NB4 (cell line): ENCODE measurements around the gene SRSF3.
A peak's percentile ranks its signal among the peaks of the same experiment; 100 is the strongest.
"Not testable (repeated sequence)": the region's sequence is repeated elsewhere in the genome, so short reads cannot be mapped to it uniquely, and the experiment has no call there.

Experiments
- DNase-seq: peaks from one replicate; pipeline ENCODE4 v3.0.0; 2010; ENCODE audit warnings: low read depth
- H3K4me3 ChIP-seq: one replicate; pipeline ENCODE4 v1.5.1; 2011; ENCODE audit warnings: mild to moderate bottlenecking, low read depth, low read length, moderate library complexity
- MYC ChIP-seq: IDR thresholded peaks from 2 replicates; pipeline ENCODE4 v1.6.1; 2011; ENCODE audit warnings: low read depth, low read length
- POLR2A ChIP-seq: IDR thresholded peaks from 2 replicates; pipeline ENCODE4 v1.6.1; 2011; ENCODE audit warnings: mild to moderate bottlenecking; ENCODE audit not compliant: insufficient read length; ENCODE audit errors: extremely low read depth
- TF ChIP-seq, protein P1 (sequence below): IDR thresholded peaks from one replicate; pipeline ENCODE4 v1.5.1; 2012; ENCODE audit warnings: low read depth, low read length
- TF ChIP-seq, protein P2 (sequence below): IDR thresholded peaks from 2 replicates; pipeline ENCODE4 v1.6.1; 2011; ENCODE audit warnings: low read depth, low read length

Gene SRSF3

DNA sequence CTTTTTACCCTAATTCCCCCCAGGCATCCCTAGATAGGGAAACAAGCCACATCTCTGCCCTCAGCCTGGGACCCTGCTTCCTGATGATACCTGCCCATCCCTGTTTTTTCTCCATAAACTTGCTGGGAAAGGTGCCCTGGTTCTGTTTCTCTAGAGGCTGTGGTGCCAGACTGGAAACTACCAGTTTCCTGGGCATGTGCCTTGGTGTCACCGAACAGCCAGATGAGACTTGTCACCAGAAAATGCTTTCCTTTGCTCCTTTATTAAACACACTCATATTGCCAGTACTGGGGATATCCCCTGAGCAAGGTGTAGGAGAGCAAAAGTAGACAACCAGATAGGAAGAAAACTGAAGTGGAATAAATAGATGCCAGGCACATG lies 16.8 kb downstream of the SRSF3 start:
- TF ChIP-seq, protein P1, sequence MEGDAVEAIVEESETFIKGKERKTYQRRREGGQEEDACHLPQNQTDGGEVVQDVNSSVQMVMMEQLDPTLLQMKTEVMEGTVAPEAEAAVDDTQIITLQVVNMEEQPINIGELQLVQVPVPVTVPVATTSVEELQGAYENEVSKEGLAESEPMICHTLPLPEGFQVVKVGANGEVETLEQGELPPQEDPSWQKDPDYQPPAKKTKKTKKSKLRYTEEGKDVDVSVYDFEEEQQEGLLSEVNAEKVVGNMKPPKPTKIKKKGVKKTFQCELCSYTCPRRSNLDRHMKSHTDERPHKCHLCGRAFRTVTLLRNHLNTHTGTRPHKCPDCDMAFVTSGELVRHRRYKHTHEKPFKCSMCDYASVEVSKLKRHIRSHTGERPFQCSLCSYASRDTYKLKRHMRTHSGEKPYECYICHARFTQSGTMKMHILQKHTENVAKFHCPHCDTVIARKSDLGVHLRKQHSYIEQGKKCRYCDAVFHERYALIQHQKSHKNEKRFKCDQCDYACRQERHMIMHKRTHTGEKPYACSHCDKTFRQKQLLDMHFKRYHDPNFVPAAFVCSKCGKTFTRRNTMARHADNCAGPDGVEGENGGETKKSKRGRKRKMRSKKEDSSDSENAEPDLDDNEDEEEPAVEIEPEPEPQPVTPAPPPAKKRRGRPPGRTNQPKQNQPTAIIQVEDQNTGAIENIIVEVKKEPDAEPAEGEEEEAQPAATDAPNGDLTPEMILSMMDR: no peak
- TF ChIP-seq MYC: no peak
- TF ChIP-seq, protein P2, sequence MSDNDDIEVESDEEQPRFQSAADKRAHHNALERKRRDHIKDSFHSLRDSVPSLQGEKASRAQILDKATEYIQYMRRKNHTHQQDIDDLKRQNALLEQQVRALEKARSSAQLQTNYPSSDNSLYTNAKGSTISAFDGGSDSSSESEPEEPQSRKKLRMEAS: no peak
- TF ChIP-seq POLR2A: no peak
- DNase-seq: no peak
- H3K4me3 ChIP-seq: no peak overlapping the region

DNA sequence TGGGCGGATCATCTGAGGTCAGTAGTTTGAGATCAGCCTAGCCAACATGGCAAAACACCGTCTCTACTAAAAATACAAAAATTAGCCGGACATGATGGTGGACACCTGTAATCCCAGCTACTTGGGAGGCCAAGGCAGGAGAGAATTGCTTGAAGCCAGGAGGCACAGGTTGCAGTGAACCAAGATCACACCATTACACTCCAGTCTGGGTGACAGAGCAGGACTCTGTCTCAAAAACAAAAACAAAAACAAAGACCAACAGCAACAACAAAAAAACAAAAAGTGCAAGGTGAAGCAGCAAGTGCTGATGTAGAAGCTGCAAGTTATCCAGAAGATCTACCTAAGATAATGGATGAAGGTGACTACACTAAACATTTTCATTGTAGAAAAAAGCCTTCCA lies 17.5 kb downstream of the SRSF3 start:
- not testable (repeated sequence) for DNase-seq, H3K4me3 ChIP-seq

DNA sequence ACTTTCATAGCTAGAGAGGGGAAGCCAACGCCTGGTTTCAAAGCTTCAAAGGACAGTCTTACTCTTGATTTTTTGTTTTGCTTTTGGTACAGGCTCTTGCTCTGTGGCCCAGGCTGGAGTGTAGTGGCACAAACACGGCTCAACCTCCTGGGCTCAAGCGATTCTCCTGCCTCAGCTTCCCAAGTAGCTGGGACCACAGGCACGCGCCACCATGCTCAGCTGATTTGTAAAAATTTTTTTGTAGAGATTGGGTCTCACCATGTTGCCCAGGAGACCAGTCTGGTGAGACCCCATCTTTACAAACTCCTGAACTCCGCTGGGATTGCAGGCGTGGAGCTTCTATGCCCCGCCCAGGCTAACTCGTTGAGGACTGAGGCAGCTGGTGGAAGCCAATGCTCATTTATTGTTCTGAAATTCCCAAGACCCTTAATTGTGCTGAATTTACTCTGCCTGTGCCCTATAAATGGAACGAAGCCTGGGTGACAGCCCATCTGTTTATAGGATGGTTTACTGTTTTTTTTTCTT lies 18.0 kb downstream of the SRSF3 start:
- TF ChIP-seq, protein P1: no peak
- TF ChIP-seq POLR2A (no peak), MYC (no peak)
- TF ChIP-seq, protein P2: no peak
- H3K4me3 ChIP-seq: no peak overlapping the region
- DNase-seq: no peak

DNA sequence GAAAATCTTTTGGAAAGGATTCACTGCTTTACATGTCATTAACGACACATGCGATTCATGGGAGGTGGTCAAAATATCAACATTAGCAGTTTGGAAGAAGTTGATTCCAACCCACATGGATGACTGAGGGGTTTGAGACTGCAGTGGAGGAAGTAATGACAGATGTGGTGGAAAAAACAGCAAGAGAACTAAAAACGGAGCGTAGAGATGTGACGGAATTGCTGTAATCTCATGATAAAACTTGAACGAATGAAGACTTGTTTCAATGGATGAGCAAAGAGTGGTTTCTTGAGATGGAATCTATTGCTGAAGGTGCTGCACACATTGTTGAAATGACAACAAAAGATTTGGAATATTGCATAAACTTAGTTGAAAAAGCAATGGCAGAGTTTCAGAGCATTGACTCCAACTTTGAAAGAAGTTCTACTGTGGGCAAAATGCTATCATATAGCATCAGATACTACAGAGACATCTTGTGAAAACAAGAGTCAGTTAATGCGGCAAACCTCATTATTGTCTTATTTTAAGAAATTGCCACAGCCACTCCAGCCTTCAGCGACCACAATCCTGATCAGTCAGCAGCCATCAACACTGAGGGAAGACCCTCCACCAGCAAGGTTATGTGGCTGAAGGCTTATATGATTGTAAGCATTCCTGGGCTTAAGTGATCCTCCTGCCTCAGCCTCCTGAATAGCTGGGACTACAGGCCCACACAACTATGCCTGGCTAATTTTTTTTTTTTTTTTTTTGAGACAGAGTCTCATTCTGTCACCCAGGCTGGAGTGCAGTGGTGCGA lies 19.2 kb downstream of the SRSF3 start:
- TF ChIP-seq, protein P2: no peak
- no peak for TF ChIP-seq MYC
- TF ChIP-seq, protein P1: no peak
- no peak for TF ChIP-seq POLR2A
- no peak overlapping the region for H3K4me3 ChIP-seq
- DNase-seq: no peak

DNA sequence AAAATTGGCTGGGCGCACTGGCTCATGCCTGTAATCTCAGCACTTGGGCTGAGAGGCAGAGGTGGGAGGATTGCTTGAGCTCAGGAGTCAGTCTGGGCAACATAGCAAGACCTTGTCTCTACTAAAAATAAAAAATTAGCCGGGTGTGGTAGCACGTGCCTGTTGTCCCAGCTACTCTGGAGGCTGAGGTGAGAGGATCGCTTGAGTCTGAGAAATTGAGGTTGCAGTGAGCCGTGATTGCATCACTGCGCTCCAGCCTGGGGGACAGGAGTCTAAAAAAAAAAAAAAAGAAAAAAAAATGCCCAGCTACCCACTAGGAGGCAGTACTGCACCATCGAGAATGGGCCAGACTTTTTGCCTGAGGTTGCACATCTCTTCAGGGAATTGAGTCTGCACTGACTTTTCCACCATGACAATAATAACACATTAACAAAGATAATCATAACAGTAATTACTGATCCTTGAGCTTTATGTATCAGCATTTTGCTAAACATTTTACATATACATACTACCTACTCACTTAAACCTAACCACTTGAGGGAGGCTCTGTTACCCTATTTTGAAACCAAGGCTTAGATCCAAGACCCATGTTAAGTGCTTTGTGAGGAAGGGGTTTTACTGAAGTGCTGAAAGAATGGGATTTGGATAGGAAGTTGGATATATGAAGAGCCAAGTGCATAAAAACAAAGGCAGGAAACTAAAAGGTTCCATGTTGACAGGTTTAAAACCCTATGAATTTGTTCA lies 21.0 kb downstream of the SRSF3 start:
- TF ChIP-seq, protein P2: no peak
- TF ChIP-seq, protein P1: peak; percentile 68
- no peak overlapping the region for H3K4me3 ChIP-seq
- DNase-seq: peak; percentile 84

DNA sequence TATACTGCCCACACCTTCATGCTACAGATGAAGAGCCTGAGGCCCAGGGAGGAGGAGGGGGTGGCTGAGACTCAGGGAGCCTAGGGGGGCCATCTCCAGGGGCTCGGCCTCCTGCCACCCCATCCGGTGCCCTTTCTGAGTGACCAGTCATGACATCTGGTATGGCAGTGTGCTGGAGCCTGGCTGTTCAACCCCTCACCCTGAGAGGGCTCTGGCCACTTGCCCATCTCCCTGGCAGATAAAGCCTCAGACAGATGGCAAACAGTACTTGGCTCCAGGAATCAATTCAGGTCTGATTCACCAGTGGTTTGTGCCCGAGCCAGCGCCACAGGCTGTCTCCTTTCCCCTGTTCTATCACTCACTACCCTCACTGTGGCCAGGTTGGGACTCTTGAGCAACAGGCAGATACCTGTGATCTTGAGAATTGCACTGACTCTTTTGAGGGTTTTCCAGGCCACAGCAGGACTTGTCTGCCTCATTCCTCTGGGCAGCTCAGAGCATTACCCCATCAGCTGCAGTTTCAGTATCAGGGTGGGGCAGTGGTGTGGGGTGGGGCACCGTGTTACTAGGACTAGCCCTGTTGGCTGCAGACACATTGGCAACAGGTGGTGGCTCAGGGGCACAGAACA lies 22.8 kb downstream of the SRSF3 start:
- DNase-seq: no peak
- no peak for TF ChIP-seq POLR2A
- TF ChIP-seq, protein P2: no peak
- TF ChIP-seq MYC: no peak
- TF ChIP-seq, protein P1: no peak
- H3K4me3 ChIP-seq: no peak overlapping the region
